Skeletal muscle cell (primary cell): ENCODE data around the gene LYRM7.
A peak's percentile ranks its signal among the peaks of the same experiment; 100 is the strongest.
"Not testable (repeated sequence)": the region's sequence is repeated elsewhere in the genome, so short reads cannot be mapped to it uniquely, and the experiment has no call there.

Experiments
- DNase-seq: peaks from one replicate; pipeline ENCODE4 v3.0.0-alpha.2; 2010; ENCODE audit warnings: low read depth
- H3K4me3 ChIP-seq: 2 replicates; pipeline ENCODE4 v1.5.1; 2011; ENCODE audit warnings: low read depth, mild to moderate bottlenecking, control low read depth, low read length, moderate library complexity

Gene LYRM7

DNA sequence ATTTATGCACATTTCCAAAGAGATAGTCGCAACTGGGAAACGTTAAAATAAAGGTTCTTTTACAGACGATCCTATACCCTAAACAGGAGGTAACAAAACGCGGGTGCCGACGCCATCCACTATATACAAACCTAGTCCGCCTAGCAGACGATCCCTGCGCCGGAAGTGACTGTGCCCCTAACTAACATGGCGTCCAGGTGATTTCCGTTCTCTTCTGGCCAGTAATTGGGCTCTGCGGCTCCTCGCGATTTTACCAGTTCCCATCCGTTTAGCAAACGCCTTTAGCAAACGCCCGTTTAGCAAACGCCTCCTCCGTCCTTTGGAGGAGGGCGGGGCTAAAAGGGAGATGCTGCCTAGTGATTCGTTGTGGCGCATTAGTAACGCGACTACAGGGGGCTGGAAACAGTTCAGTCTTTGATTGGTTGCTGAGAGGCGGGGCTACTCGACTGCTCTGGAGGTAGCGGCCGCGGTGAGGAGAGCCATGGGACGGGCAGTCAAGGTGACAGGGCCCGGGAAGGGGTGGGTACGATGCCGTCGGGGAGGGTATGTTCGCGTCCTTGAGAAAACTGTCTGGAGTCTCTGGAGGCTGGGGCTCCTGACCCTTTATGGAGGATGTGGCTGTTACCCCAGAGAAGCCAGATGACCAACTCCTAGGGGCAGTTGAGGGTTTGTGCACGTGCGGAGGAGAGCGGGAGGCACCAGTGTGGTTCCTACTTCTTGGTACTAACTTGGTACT lies at the start of gene LYRM7:
Gene LYRM7 (plus strand): TSS at position 405 of the 736 bp plus-strand sequence. CDS start 77 bp downstream, at position 482.
- peak within 1 kb of the TSS; percentile 78 for H3K4me3 ChIP-seq
- peak; percentile 97 for DNase-seq

DNA sequence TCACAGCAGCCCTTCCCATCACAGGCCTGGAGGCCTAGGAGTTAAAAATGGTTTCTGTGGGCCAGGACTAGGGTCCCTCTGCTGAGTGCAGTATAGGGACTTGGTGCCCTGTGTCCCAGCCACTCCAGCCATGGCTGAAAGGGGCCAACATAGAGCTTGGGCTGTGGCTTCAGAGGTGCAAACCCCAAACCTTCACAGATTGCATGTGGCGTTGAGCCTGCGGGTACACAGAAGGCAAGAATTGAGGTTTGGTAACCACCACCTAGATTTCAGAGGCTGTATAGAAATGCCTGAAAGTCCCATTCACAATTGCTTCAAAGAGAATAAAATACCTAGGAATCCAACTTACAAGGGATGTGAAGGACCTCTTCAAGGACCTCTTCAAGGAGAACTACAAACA lies 43.5 kb upstream of the LYRM7 start:
- not testable (repeated sequence) for H3K4me3 ChIP-seq, DNase-seq

DNA sequence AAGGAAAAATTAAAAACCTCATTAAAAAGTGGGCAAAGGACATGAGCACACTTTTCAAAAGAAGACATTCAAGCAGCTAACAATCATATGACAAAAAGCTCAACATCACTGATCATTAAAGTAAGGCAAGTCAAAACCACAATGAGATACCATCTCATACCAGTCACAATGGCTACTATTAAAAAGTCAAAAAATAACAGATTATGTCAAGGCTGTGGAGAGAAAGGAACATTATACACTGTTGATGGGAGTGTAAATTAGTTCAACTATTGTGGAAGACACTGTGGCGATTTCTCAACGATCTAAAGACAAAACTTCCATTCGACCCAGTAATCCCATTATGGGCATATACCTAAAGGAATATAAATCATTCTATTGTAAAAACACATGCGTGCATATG lies 41.4 kb upstream of the LYRM7 start:
- no peak overlapping the region for H3K4me3 ChIP-seq
- no peak for DNase-seq

DNA sequence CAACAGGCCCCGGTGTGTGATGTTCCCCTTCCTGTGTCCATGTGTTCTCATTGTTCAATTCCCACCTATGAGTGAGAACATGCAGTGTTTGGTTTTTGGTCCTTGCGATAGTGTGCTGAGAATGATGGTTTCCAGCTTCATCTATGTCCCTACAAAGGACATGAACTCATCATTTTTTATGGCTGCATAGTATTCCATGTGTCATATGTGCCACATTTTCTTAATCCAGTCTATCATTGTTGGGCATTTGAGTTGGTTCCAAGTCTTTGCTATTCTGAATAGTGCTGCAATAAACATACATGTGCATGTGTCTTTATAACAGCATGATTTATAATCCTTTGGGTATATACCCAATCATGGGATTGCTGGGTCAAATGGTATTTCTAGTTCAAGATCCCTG lies 37.7 kb upstream of the LYRM7 start:
- H3K4me3 ChIP-seq, DNase-seq: not testable (repeated sequence)

DNA sequence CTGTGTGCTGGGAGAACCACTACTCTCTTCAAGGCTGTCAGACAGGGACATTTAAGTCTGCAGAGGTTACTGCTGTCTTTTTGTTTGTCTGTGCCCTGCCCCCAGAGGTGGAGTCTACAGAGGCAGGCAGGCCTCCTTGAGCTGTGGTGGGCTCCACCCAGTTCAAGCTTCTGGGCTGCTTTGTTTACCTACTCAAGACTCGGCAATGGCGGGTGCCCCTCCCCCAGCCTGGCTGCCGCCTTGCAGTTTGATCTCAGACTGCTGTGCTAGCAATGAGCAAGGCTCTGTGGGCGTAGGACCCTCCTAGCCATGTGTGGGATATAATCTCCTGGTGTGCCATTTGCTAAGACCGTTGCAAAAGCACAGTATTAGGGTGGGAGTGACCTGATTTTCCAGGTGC lies 32.3 kb upstream of the LYRM7 start:
- not testable (repeated sequence) for DNase-seq

DNA sequence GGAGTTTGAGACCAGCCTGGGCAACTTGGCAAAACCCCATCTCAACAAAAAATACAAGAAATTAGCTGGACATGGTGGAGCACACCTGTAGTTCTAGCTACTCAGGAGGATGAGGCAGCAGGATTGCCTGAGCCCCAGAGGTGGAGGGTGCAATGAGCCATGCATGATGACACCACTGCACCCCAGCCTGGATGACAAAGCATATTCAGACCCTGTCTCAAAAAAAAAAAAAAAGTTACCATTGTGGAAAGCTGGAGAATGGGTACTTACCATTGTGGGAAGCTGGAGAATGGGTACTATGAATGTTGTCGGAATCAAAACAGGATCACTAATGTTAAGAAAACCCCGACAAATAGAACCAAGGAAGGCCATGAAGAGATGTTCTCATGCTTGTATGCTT lies 31.4 kb upstream of the LYRM7 start:
- H3K4me3 ChIP-seq: no peak overlapping the region
- no peak for DNase-seq

More for the DNA sequence above, 32.3 kb upstream of the LYRM7 start:
- H3K4me3 ChIP-seq: not testable (repeated sequence)

DNA sequence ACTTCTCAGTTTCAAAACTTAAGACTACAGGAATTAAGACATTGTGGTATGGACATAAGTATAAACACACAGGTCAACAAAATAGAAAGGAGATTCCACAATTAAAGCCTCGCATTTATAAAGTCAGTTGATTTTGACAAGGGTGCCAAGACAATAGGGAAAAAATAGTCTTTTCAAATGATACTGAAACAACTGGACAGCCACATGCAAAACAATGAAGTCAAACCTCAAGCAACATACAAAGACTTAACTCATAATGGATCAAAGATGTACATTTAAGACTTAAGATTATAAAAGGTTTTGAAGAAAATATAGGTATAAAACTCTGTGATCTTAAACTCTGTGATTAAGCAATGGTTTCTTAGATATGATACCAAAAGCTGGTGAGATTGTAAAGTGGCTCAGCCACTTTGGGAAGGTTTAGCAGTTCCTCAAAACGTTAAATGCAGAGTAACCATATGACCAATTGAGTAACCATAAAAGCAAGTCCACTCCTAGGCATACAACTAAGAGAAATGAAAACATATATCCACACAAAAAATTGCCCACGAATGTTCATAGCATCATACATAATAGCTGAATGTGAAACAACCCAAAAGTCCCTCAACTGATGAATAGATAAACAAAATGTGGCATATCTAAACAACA lies 27.6 kb upstream of the LYRM7 start:
- no peak overlapping the region for H3K4me3 ChIP-seq
- DNase-seq: no peak

DNA sequence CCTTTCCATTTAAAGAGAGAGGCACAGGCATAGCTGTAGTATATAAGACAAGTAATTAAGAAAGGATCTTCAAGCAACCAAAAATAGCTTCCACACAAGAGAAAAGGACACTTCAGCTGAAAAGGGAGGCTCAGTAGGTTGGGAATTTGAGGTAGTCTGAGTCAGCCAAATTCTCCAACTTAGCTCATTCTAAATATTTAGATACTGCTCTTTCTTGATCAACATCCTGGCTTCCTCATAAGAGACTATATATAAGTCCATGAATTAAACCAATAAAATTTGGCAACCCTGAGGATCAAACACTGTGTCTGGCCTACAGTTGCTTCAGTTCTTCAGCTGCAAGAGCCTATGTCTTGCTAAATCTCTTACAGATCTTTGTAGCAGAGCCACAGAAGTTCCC lies 23.5 kb upstream of the LYRM7 start:
- no peak for DNase-seq
- no peak overlapping the region for H3K4me3 ChIP-seq

DNA sequence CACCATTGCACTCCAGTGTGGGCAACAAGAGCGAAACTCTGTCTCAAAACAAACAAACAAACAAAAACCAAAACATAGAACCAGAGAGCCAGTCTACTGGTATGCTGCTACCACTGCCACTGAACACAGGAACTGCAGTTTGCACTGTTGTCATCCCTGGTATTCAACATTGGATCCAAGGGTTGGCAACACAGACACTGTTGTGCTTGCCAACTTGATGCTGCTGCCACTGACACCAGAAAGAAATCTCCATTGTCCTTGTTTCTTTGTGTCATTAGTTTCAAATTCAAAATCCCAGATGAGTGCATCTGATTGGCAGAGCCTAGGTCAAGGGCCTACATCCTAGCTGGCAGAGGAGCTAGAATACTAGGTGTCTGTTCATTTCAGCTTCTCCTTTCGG lies 21.9 kb upstream of the LYRM7 start:
- H3K4me3 ChIP-seq: no peak overlapping the region
- no peak for DNase-seq

DNA sequence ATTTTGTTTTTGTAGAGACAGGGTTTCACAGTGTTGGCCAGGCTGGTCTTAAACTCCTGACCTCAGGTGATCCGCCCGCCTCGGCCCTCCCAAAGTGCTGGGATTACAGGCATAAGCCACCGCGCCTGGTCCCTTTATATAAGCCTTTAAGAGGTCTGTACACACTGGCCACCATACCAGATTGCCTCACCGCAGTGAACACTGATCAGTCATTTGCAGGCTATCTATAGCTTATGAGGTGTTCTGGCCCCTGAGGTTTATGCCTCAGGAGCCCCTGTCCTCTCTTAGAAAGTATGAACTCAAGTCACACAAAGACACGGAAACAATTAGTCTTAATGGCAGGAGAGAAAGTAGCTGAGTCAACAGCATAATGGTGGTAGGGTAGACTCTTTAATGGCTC lies 20.3 kb upstream of the LYRM7 start:
- DNase-seq: no peak
- no peak overlapping the region for H3K4me3 ChIP-seq

DNA sequence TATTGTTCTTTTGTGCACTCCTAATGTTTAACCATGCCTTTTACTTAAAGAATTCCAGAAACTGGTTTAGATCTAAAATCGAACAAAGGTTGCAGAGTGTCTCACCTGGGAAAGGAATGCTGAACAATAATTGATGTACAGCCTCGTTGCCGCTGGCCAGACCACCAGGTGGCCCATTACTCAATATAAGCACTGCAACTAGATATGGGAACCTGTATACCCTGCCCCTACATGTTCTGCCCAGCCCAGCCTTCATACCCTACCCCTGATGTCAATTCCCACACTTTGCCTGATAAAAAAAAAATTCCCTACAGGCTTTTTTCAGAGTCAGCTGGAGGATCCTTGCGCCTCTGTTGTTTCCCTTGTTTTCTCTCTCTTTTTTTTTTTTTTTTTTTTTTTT lies 19.5 kb upstream of the LYRM7 start:
- no peak overlapping the region for H3K4me3 ChIP-seq
- DNase-seq: no peak

DNA sequence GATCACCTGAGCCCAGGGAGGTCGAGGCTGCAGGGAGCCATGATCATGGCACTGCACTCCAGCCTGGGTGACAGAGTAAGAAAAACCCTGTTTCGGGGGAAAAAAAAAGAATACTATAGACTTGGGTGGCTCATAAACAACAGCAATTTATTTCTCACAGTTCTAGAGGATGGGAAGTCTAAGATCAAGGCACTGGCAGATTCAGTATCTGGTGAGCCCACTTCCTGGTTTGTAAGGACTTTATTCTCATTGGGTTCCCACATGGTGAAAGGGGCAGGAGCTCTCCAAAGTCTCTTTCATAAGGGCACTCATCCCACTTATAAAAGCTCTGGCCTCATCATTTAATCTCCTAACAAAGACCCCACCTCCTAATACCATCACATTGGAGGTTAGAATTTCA lies 14.4 kb upstream of the LYRM7 start:
- no peak for DNase-seq
- H3K4me3 ChIP-seq: no peak overlapping the region

DNA sequence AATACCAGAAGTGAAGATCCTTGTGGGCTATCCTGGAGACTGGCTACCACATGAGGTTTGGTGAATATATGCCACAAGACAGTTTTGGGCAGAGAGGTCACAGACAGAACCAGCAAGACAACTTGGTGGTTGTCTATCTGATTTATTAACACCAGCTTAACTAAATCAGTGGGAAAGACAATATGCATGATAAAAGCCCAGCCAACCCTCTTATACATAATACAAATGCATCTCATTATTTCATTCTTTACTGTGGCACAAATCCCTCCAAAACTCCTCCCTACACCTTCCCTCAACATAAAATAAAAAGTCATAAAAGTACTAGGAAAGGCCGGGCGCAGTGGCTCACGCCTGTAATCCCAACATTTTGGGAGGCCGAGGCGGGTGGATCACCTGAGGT lies 13.8 kb upstream of the LYRM7 start:
- DNase-seq: no peak
- no peak overlapping the region for H3K4me3 ChIP-seq

DNA sequence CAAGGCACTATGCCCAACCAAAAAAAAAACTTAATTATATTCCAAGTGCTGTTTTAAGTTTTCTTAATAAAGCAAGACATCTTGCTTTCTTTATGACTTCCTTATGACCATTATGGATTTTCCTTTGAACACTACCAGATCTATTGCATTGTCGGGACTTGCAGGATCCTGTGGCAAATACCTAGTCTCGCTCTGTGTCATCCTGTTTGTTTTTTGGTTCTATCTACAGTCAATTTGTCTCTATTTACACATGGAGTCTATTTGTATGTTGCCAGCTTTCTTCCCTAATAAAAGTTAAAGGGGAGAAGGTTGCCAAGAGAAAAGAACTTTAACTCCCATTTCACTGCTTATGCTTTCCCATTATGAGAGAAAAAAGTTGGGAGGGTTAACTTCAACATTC lies 10.6 kb upstream of the LYRM7 start:
- no peak for DNase-seq
- no peak overlapping the region for H3K4me3 ChIP-seq

DNA sequence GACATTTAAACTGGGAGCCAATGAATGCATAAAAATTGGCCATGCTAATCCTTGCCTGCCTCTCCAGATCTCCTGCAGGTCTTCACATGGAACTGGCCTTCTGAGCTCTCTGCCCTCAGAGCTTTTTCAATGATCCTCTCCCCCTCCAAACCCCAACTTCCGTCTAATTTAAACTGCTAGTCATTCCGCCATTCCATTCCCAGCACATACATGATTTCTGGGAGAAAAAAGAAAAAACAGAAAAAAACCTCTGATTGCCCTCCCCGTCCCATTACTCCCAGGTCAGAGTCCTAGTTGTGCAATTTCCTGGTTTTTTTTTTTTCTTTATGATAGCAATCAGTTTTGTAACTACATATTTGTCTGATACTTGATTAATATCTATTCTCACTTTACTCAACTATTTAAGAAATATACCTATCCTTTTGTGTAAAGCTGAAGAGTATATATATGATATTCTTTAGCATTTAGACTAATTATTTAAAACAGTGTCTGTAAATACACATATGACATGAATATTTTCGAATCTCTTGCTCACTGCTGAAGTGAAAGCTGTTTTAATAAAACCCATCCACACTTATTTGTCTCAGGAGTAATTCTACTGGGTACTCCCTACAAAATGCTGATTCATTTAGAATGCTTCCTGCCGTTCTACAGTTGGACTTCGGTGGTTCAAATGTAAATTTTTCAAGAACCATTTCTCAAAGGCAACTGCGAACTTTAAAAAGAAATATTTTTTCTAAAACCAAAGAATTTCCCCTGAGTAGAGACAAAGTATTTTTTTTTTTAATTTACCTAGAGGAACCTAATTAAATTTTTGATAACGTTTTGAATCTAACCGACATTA lies 7.2 kb upstream of the LYRM7 start:
- peak overlapping the region; percentile 91 for H3K4me3 ChIP-seq
- no peak for DNase-seq

DNA sequence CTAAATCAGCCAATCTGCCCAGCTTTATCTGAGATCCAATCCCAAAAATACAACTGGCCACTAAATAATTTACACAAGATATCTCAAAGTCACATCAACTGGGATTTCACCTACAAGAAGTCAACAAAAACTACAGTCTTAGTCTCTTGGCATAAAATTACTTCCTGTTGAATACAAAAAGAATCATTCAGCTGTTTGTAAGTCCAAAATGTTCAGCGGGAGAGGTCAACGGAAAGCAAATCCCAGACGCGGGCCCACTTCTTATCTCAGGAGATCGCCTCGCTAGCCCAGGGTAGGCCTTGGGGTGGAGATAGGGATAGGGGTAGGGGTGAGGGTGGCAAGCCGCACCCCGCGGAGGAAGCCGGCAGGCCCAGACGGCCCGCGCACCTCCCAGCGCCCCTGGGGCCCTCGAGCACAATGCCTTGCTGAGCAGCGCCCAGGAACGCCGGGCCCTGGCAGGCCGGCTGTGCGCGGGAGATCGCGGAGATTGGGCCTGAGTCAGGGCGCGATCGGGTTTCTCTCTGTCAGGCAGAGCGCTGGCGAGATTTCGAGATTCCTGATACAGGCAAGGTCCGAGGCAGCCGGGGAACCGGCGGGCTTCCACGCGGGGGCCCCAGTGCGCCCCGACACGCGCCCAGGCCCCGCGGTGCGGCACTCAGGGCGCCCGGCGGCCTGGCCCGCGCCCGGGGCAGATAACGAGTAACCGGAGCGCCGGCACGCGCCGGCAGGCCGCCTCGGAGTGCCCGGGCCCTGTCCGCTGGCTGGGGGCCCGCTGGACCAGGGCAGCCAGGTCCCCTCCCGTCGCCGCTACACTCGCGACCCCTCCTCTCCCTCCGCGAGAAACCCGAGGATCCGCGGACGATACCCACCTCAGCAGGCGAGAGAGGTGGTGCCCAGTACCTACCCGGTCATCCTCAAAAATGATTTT lies 6.3 kb upstream of the LYRM7 start:
- DNase-seq: no peak
- peak overlapping the region; percentile 91 for H3K4me3 ChIP-seq

DNA sequence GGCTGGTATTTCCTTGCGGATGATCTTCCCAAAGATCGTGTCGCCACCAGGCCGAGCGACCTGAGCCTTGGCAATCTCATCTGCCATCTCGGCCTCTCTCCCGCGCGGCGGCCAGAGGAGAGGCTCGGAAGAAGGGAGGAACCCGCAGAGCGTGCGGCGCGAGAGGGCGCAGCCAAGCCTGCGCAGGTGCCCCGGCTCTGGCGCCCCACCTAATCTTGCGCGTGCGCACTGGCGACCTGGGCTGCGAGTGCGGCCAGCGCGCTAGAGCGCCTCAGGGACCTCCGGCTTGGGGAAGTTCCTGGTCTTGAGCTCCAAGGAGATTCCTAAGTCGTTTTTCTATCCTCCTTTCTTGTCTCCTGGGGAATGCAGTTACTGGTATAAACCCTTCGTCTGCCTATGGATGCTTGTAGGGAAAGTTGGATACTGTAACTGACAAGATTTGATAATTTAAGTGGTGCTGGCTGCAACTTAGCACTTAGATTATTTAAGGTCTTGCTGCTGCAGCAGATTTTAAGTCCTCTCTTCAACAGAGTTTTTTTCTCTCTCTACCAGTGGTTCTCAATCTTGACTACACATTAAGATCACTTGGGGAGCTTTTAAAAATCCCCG lies 5.5 kb upstream of the LYRM7 start, which contains the start of gene HINT1:
Gene HINT1 (minus strand): TSS at position 138 of the 609 bp plus-strand sequence. CDS start 51 bp downstream, at position 87.
- H3K4me3 ChIP-seq: peak within 1 kb of the TSS; percentile 91
- DNase-seq: peak; percentile 51

DNA sequence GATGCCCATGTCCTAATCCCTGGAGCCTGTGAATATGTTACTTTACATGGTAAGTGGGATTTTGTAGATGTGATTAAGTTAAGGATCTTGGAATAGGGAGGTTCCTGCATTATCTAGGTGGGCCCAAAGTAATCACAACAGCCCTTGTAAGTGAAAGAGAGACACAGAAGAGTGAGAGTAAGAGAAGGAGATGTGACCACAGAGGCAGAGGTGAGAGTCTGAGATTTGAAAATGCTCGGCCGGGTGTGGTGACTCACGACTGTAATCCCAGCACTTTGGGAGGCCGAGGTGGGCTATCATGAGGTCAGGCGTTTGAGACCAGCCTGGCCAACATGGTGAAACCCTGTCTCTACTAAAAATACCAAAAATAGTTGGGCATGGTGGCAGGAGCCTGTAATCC lies 3.1 kb upstream of the LYRM7 start:
- no peak for DNase-seq
- H3K4me3 ChIP-seq: no peak overlapping the region
